Measurements from ENCODE around the gene C6orf118. TPM values are rescaled to one million over a fixed set of nuclear protein-coding genes. Genes with fewer than 3 reads are reported as not detected.

Gene C6orf118
- total RNA-seq, 1 experiment from 2014 or later, result not detected

DNA sequence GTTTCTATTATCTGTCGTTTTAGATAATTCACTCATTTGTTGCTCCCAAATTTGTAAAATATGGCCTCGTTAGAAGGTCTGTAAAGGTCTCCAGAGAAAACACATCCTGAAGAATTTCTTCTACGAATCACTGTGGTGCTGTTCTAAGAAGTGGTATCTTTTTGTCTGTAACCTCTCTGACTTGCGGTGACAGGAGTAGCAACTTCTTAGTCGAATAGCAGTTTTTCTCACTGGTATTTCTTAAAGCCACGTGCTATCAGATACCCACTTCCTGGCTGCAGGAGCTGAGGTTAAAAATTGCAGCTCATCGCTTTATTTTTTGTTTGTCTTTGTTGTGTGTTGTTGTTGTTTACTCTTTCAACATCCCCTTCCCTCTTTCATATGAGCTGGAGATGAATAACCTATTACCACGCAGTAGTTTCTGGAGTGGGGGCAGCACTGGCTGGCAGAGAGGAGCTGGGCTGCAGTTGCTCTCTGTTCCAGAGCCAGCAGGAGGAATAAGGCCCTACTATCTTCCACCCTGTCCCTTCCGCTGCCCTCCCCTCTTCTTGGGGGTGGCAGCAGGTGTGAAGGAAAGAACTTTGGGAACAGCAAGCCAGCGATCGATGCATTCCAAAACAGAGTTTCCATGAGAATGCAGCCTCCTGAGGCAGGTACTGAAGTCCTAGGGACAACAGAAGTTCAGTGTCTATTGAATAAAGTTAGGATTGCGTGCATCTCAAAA is 64.7 kb downstream of the C6orf118 start:
- no peak for DNase-seq (ENCODE audit: low read depth)

DNA sequence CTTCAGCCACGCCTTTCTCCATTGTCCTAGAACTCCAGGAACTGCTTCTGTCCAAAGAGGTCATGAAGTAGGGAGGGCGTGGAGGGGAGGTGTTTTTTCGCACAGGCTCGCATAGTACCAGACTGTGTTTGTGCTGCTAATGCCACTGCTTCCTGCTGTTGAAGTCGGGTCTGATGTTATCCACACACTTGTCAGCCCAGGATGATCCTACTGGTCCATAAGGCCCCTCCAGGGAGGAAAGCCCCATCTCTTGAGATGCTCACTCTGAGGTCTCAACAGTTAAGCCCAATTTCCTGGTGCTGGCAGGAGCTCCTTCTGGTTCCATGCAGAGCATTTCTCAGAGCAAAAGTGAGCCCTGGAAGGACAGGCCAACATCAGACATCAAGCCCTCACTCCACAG is 65.6 kb downstream of the C6orf118 start:
- DNase-seq (ENCODE audit: low read depth), result no peak

DNA sequence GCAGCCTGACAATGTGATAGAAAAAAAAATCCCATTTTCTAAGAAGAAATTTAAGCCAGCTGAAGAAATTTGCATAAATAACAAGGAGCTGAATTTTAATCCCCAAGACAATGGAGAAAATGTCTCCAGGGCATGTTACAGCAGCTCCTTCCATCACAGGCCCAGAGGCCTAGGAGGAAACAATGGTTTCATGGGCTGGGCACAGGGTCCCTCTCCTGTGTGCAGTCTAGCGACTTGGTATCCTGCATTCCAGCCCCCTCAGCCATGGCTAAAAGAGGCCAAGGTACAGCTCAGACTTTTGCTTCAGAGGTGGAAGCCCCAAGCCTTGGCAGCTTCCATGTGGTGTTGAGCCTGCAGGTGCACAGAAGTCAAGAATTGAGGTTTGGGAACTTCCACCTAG is 73.1 kb downstream of the C6orf118 start:
- DNase-seq (ENCODE audit: low read depth), result no peak

- DNase-seq (ENCODE audit: low read depth), result no peak
Observed at GRCh38 chr6:165232731-165233488, 76.5 kb downstream of the C6orf118 start.

DNA sequence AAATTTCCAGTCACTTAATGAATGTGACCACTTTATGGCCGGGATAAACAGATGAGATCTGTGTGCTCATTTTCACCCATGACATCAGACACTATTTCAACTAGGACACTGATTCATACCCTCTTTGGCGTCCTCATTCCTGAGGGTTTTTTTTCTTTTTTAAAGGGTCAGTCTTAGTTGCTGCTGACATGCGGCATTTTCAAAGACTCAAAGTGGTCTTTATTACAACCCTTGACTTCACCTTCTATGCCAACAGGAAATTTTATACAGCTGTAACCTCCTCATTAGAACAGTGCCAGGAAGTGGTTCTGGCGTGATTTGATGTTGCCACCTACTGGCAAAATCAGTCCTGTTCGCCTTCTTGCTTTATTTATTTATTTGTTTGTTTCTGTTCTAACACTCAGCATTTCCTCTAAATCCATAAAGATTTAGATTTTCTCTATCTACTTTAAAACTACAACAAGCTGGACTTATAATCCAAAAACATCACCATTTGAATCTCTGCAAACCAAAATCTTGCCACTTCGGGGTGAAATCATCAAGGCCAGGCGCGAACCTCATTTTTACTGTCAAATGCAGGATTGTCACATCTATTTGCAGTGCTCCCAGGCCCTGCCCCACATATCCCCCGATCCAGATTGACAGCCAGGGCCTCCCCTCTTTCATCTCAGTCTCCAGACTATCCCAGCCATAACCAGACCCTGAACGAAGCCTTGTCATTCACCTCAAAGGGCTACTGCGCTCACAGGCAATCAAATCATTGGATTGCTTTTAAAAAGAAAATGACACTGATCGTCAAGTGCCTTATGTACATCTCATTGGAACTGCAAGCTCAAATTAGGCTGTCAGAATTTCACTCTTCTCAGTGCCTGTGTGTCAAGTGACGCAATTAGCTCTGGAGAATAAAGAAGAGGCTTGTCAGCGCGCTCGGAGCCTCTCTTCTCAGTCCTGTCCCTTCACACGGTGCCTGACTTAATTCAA is 77.5 kb downstream of the C6orf118 start:
- no peak for DNase-seq (ENCODE audit: low read depth)

DNA sequence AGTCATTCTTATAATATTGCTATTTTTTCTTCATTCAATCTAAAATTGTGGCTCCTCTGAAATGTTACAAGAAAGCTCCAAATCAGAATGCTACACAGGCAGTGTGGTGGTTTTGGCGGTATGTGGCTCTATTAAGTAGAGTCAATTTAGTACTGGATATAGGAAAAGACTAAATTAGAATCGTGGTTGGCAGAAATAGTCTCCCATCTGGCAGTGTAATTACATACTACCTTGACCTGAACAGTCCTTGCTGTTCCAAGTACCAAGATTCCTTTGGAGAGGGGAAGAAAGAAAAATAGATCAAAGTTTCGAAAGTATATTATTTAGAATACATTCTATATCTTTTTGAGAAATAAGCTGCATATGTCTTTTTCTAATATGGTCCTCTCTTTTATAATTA is 78.2 kb downstream of the C6orf118 start:
- DNase-seq (ENCODE audit: low read depth), result no peak

Measured in Daoy (cell line).